ENCODE measurements around the gene PRPF31.

The PRPF31 gene

DNA sequence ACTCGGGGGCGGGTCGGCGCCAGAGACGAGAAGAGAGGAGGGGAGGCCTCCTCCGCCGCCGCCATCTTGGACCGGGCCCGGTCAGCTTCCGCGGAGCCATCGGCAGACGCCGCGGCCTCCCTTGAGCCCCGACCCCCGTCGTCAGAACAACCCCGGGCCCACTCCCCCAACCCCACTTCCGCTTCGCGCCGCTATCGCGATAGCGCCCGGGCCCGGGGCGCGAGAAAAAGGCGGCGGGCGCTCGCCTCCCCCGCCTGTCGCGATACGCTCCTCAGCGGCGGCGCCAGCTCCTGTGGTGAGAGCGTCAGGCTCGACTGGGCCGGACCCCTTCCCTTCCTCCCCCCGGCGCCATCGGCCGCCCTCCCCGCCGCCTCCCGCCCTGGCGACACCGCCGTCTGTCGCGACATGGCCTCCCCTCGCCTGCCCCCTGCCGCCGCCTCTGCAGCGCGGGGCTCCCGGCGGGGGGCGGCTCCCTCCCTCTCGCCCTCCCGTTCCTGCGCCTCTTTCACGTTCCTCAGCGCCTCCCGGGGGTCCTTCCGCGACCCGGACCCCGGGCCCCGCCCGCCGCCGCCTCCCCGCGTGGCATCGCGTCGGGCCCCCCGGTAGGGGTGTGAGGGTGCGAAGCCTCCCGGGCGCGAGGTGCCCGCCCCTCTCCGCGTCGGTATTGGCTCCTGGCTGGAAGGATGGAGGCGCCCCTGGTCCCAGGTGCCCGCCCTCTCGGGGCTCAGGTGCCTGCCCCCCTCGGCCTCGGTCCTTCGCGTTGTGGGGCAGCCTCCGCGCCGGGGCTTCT, 22.3 kb downstream of the PRPF31 start, which contains the start of gene CNOT3:
Gene CNOT3 (plus strand): TSS at position 64 of the 790 bp plus-strand sequence. CDS start 5,217 bp downstream, outside the sequence.
- peak within 1 kb of the TSS; percentile 97 for H3K27ac ChIP-seq
- peak; percentile 39 for TF ChIP-seq CTCF (conservative IDR thresholded peaks at IDR 0.05)

DNA sequence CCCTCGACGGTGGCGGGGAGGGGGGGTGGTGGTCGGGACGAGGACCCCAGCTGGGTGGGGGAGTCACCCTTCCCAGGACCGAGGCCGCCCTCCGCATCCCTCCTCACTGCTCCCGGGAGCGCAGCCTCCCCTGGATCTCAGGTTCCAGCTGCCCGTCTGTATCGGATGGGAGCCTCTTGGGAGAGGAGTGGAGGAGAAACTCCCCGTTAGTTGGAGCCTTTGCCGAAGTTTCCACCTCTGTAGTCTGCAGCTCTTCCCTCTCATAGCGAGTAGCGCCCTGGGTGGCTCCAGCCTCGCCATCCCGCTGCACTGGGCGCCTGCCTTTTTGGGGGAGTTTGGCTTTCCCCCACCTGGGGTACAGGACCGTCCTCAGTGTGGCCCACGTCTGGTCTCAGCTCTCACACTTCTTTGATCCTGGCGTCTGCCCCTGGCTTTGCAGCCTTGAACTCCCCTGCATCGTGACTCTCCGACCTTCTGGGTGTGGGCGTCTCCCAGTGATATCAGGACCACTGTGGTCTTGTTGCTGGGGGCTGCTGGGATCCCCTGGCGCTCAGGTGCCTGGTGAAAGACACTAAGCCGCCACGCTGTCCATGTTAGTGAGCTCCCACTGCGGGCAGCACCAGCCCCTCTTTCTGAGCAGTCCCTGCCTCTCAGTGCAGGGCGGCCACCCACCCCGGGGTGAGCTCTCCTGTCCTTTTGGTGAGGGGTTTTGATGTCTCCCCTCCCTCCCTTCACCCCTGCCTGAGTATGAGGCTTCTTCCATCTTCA, 23.1 kb downstream of the PRPF31 start:
- peak overlapping the region; percentile 97 for H3K27ac ChIP-seq

GRCh38 chr19:54141356-54141755, 25.8 kb downstream of the PRPF31 start:
- TF ChIP-seq CTCF (conservative IDR thresholded peaks at IDR 0.05): no peak
- H3K27ac ChIP-seq: peak overlapping the region; percentile 97; the same call in 1 of the 2 replicates

More for the DNA sequence above, 23.1 kb downstream of the PRPF31 start:
- TF ChIP-seq CTCF (conservative IDR thresholded peaks at IDR 0.05): no peak

GRCh38 chr19:54142166-54142780, 26.7 kb downstream of the PRPF31 start:
- H3K27ac ChIP-seq: no peak overlapping the region; the same call in 1 of the 2 replicates
- TF ChIP-seq CTCF (conservative IDR thresholded peaks at IDR 0.05): no peak

DNA sequence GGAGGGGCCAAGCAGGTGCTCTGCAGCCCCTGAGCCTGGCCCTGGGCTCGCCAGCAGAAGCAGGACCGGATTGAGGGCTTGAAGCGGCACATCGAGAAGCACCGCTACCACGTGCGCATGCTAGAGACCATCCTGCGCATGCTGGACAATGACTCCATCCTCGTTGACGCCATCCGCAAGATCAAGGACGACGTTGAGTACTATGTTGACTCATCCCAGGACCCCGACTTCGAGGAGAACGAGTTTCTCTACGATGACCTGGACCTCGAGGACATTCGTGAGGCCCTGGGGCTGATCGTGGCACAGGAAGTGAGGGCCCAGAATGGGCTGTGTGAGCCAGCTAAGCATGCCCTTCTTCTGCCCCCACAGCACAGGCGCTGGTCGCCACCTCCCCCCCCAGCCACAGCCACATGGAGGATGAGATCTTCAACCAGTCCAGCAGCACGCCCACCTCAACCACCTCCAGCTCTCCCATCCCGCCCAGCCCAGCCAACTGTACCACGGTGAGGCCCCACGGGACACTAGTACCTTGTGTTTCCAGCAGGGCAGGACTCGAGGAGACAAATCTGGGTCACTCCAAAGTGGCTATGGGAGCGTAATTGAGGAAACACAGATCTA, 30.1 kb downstream of the PRPF31 start:
- TF ChIP-seq CTCF (conservative IDR thresholded peaks at IDR 0.05): no peak
- H3K27ac ChIP-seq: no peak overlapping the region

- no peak for TF ChIP-seq CTCF (conservative IDR thresholded peaks at IDR 0.05)
- no peak overlapping the region for H3K27ac ChIP-seq
Measured at GRCh38 chr19:54147676-54148075, 32.1 kb downstream of the PRPF31 start.
